ENCODE data around the gene RHCG.

GRCh38 chr15:89504166-89504565 lies 7.8 kb upstream of the RHCG start:
- TF ChIP-seq CTCF (IDR thresholded peaks at IDR 0.05; ENCODE audit: low read length): no peak
- no peak for TF ChIP-seq EZH2 (optimal IDR thresholded peaks at IDR 0.05; ENCODE audit: low read depth, low read length)
- no peak for TF ChIP-seq EZH2phosphoT487 (IDR thresholded peaks at IDR 0.05; ENCODE audit: low read length)
